Amniotic stem cell (primary cell): ENCODE results near the gene CENPH.
A peak's percentile ranks its signal among the peaks of the same experiment; 100 is the strongest.
"Not testable (repeated sequence)": the region's sequence is repeated elsewhere in the genome, so short reads cannot be mapped to it uniquely, and the experiment has no call there.

Source experiments
- DNase-seq: peaks from one replicate; lab custom pipeline; 2025; lab: John Stamatoyannopoulos, UW

The CENPH gene

DNA sequence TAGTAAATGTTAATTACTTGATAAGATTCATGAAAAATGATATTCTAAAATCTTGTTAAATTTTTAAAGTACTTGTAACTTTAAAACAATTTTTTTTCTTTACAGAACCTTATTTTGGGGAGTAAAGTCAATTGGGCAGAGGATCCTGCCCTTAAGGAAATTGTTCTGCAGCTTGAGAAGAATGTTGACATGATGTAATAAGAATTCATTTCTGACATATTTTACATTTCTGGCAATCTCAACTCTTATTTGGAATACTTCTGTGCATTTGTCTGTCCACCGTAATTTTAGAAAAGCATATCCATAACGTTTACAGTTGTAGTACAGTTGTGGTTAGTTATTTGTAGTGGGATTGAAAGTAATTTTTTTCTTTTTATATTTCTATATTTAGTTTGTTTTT, 20.2 kb downstream of the CENPH start:
- DNase-seq = no peak

DNA sequence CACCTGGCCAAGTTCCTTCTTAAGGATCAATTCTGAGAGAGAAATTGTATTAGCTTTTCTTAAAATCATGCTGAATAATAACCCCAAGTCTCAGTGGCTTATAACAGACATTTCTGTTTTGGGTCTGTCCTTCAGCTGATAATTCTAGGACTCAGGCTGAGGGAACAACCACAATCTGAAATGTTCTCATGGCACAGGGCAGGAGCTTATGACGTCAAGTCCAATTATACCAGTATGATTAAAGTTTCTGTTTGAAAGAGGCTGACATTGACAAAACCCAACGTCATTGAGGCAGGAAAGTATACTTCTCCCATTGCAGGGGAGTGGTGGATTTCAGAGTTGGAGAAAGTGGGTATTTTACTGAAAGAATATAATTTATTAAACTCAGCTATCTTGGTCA, 21.8 kb downstream of the CENPH start:
- no peak for DNase-seq

DNA sequence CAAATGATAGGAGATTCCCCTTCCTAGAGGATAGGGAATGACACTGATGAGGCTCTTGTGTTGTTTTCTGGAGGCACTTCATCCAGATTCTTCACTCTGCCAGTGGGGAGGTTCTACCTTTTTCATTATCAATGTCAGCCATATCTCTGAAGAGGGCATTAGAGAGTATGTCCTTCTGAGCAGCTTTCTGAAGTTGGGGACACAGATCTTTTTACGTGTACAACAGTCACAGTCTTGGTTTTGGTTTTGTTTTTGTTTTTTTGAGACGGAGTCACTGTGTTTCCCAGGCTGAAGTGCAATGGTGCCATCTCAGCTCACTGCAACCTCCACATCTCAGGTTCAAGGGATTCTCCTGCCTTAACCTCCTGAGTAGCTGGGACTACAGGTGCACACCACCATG, 22.6 kb downstream of the CENPH start:
- no peak for DNase-seq

DNA sequence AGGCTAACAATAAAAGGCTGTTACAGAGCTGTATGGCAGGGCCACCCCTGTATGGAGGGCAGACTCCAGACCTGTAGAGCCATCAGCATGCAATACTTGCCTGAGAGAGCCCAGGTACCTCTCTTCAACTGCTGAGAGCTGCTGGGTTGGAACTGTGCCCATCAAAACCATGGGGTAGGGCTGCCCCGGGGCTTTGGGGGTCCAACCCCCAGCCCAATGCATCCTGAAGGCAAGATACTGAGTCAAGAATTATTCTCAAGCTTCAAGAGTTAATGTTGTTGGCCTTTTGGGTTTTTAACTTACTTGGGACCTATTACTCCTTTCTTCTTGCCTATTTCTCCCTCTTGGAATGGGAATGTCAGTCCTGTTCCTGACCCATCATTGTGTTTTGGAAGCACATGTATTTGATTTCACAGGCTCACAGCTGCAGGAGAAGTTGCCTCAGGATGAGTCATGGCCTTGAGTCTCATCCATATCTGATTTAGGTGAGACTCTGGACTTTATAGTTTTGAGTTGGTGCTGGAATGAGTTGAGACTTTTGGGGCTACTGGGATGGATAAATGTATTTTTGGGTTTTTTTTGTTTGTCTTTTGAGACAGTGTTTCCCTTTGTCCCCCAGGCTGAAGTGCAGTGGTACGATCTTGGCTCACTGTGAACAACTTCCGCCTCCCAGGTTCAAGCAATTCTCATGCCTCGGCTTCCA, 24.3 kb downstream of the CENPH start:
- DNase-seq = no peak

DNA sequence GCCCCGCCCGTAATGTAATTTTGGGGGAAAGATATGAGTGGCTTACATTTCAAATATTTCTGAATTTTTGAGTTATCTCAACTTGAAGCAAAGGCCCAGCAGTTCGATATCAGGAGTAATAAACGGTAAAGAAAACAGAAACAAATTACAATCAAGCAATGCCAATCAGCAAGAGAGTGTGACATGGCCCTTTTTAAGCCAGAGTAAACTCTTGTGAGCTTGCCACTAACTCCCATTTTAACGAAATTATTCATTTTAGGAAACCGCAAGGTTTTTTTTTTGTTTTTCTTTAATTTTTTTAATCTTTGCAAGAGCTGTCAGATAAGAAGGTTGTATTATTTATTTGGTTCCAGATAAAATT, 27.7 kb downstream of the CENPH start:
- no peak for DNase-seq

DNA sequence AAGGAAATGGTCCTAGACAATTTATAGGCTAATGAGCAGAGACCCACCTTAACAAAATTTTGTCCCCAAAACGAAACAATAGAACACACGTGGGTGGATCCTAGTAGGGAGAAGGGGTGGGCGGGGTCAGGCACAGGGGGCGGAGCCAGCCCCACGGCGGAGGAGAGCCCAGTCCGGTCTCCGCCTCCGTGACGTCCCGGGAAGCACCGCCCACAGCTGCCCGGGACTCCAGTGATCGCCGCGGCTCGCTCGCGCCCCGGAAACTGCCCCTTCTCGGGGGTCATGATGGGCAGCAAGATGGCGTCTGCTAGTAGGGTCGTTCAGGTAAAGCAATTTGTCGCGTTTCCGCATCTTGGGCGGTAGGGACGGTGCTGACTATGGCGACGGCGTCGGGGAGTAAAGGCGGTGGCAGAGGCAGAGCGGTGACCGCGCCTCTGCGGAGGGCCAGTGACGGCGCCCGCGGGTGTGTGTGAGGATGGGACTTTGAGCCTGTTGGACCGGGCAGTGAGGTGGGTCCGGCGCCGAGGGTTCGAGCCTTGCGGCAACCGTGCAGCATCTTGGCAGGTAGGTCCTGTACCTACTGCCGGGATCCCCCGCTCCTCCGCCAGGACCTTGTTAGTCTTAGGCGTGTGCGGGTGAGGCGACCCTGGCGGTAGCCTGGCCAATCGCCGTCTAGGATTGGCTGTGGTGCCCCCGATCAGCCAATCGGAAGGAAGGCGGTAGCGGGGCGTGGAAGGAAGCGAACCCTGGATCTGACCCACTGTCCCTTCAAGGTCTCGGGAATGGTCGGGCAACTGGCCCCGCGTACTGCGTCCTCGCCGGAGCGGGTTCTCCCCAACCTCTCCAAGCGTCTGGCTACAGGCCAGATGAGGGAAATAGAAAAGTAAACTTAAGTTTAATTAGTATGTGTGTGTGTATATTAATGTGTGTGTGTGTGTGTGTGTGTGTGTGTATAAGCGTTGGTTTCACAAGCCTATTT, 28.5 kb downstream of the CENPH start:
- peak; percentile 81 for DNase-seq

GRCh38 chr5:69219939-69220338, 30.6 kb downstream of the CENPH start:
- DNase-seq = no peak

DNA sequence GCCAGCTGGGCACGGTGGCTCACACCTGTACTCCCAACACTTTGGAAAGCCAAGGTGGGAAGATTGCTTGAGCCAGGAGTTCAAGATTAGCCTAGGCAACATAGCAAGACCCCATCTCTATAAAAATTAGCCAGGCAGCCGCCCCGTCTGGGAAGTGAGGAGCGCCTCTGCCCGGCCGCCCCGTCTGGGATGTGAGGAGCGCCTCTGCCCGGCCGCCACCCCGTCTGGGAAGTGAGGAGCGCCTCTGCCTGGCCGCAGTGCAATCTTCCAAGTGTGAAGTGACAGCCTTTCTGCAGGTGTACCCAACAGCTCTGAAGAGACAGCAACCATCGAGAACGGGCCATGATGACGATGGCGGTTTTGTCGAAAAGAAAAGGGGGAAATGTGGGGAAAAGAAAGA, 31.0 kb downstream of the CENPH start:
- not testable (repeated sequence) for DNase-seq

DNA sequence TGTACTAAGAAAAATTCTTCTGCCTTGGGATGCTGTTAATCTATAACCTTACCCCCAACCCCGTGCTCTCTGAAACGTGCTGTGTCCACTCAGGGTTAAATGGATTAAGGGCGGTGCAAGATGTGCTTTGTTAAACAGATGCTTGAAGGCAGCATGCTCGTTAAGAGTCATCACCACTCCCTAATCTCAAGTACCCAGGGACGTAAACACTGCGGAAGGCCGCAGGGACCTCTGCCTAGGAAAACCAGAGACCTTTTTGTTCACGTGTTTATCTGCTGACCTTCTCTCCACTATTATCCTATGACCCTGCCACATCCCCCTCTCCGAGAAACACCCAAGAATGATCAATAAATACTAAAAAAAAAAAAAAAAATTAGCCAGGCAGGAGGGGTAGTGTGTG, 31.4 kb downstream of the CENPH start:
- DNase-seq = not testable (repeated sequence)

- no peak for DNase-seq
These were observed 35.1 kb downstream of the CENPH start for GRCh38 chr5:69224520-69224919.

- no peak for DNase-seq
These were observed 36.5 kb downstream of the CENPH start for GRCh38 chr5:69225860-69226259.

DNA sequence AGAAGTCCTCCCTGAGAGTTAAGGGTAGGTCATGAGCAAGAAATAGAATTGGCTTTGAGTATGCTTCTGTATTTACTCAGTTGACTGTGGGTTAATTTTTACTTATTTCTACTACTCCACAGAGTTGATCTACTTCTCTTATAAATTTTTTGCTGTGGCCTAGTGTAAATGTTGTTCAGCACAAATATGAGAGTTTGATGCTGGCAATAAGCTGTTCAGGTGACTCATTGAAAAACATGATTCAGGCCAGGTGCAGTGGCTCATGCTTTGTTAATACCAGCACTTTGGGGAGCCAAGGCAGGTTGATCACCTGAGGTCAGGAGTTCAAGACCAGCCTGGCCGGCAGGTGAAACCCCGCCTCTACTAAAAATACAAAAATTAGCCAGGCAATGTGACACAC, 40.8 kb downstream of the CENPH start:
- DNase-seq = no peak

DNA sequence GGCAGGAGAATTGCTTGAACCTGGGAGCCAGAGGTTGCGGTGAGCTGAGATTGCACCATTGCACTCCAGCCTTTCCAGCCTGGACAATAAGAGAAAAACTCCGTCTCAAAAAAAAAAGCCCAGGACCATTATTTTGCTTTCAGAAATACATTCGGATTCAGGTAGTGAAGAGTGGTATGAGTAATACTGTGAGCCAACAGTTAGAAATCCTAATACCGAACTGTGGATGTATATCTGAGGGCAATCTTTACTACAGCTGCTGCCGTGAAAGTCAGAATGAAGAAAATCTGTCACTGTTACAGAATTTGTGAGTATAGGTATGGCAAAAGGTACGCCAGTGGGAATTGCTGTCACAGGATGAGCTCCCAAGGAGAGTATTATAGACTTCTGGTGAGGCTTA, 41.9 kb downstream of the CENPH start:
- DNase-seq = no peak

- DNase-seq = no peak
These were observed 42.5 kb downstream of the CENPH start for GRCh38 chr5:69231851-69232250.

GRCh38 chr5:69234457-69235268, 45.3 kb downstream of the CENPH start, which contains the start of gene CDK7:
TSS of gene CDK7 (plus strand) at chr5:69234886. CDS start at chr5:69234976, 90 bp downstream.
- peak; percentile 90 for DNase-seq

DNA sequence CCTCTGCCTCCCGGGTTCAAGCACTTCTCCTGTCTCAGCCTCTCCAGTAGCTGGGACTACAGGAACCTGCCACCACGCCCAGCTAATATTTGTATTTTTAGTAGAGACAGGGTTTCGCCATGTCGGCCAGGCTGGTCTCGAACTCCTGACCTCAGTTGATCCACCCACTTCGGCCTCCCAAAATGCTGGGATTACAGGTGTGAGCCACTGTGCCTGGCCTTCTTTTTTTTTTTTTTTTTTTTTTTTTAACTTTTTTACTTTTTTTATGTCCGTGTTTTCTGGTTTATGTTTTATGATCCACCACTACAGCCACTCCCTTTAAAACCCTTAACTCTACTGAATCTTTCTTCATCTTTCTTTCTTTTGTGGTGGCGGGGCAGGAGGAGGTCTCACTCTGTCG, 47.4 kb downstream of the CENPH start:
- not testable (repeated sequence) for DNase-seq

DNA sequence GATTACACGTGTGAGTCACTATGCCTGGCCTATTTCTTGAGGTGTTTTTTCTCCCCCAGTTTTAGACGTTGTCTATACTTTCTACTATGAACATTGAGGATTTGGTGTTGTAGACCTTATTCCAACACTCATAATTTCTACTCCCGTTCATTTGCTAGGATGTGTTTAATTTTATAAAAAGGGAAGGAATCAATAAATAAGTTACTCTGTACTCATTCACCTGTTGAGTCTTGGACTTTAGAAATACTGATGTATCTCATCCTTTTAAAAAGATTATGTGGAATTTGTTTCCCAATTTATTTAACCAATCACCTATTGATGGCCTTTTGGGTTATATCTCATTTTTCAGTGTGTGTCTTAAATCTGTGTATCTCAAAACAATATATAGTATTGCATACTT, 48.5 kb downstream of the CENPH start:
- no peak for DNase-seq

- peak; percentile 49 for DNase-seq
These were observed 49.4 kb downstream of the CENPH start for GRCh38 chr5:69238760-69239251.

DNA sequence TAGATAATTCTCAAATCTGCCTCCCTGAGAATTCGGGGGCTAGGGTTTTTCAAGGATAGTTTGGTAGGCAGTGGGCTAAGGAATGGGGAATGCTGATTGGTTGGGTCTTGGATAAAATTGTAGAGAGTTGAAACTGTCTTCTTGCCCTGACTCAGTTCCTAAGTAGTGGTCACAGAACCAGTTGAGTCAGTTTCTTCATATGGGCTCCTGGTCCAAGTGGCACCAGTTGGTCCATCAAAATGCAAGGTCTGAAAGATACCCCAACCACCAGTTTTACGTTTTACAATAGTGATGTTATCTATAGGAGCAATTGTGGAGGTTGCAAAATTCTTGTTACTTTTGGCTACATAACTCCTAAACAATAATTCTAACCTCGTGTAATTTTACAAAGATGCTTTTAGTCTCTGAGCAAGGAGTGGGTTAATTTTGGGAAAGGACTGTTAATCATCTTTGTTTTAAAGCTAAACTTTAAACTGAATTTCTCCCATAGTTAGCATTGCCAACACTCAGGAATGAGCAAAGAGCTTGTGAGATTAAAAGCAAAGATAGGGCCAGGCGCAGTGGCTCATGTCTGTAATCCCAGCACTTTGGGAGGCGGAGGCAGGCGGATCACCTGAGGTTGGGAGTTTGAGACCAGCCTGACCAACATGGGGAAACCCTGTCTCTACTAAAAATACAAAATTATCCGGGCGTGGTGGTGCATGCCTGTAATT, 53.0 kb downstream of the CENPH start:
- no peak for DNase-seq

DNA sequence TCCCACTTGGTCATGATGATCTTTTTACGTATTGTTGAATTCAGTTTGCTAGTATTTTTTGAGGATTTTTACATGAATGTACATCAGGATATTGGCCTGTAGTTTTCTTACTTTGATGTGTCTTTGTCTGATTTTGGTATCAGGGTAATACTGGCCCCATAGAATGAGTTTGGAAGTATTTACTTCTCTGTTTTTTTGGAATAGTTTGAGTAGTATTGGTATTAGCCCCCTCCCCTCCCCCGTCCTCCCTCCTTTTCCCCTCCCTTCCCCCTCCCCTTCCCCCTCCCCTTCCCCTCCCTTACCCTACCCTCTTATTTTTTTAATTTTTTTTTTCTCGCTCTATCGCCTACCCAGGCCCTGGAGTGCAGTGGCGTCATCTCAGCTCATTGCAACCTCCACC, 55.6 kb downstream of the CENPH start:
- DNase-seq = no peak

DNA sequence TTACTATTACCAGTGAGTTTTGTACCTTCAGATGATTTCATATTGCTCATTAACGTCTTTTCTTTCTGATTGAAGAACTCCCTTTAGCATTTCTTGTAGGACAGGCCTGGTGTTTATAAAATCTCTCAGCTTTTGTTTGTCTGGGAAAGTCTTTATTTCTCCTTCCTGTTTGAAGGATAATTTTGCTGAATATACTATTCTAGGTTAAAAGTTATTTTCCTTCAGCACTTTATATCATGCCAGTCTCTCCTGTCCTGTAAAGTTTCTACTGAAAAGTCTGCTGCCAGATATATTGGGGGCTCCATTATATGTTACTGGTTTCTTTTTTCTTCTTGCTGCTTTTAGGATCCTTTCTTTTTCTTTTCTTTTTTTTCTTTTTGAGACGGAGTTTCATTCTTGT, 58.6 kb downstream of the CENPH start:
- DNase-seq = no peak

DNA sequence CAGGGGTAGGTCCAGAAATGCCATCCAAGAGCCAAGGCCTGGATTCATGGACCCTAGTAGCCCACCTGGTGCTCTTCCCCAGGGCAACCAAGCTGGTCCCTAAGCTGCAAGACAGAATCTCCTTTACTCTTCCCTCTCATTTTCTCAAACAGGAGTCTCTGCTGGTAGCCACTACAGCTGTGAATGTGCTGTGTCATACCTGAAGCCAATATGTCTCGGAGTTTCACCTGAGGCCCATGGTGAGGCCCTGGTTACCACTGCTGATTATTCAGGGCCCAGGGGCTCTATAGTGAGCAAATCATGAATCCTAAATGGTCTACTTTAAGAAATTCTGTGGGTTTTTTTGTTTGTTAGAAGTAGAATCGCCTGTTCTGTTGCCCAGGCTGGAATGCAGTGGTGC, 61.2 kb downstream of the CENPH start:
- no peak for DNase-seq
